Skeletal muscle cell (primary cell): ENCODE data around the gene KCTD17.

ENCODE experiments used
- DNase-seq: peaks from one replicate; pipeline ENCODE4 v3.0.0-alpha.2; 2010; ENCODE audit warnings: low read depth
- H3K4me3 ChIP-seq: 2 replicates; pipeline ENCODE4 v1.5.1; 2011; ENCODE audit warnings: low read depth, mild to moderate bottlenecking, control low read depth, low read length, moderate library complexity

Gene KCTD17

DNA sequence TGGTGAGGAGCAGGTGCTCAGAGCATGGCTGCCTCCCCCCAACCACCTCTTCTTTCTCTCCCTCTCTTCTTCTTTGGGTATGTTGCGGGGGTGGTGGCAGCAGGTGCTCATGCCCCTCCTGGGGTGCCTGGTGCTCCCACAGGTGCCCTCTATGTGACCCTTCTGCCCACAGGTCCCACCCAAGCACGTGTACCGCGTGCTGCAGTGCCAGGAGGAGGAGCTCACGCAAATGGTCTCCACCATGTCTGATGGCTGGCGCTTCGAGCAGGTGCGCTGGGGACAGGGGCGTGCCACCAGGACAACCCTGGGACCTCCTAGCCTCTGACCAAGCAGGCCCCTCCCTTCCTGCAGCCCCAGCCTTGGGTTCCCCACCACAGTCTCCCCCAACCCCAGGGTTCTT, 5.7 kb downstream of the KCTD17 start:
- DNase-seq, result no peak
- no peak overlapping the region for H3K4me3 ChIP-seq

DNA sequence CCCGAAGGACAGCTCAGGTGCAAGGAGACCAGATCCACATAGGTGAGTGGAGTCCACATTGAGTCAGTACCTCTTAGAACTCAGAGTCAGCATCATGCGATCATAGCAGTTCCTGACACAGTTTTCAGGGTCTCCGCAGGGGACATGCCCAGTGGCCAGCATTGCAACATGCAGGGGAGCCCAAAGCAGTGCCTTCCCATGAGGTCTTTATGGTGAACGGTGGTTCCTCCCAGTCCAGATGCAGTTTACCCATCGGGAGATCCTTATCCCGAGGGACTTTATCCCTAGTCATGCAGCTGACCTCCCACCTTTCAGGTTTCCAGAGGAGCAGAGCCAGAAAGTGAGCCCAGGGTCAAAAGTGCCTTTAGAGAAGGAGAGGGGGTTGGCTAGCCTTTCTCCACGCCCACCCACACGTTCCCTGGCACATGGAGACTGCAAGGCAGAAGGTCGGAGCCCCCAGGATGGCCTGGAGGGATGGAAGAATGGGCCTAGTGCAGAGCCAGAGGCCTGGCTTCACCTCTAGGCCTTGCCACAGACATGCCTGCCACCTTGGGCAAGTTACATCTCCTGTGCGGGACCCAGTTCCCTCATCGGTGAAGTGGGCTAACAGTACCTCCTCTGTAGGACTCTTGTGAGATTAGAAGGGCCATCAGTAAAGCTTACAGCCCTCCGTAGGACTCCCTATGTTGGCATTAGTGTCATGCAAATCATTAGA, 6.4 kb downstream of the KCTD17 start:
- no peak for DNase-seq
- no peak overlapping the region for H3K4me3 ChIP-seq

DNA sequence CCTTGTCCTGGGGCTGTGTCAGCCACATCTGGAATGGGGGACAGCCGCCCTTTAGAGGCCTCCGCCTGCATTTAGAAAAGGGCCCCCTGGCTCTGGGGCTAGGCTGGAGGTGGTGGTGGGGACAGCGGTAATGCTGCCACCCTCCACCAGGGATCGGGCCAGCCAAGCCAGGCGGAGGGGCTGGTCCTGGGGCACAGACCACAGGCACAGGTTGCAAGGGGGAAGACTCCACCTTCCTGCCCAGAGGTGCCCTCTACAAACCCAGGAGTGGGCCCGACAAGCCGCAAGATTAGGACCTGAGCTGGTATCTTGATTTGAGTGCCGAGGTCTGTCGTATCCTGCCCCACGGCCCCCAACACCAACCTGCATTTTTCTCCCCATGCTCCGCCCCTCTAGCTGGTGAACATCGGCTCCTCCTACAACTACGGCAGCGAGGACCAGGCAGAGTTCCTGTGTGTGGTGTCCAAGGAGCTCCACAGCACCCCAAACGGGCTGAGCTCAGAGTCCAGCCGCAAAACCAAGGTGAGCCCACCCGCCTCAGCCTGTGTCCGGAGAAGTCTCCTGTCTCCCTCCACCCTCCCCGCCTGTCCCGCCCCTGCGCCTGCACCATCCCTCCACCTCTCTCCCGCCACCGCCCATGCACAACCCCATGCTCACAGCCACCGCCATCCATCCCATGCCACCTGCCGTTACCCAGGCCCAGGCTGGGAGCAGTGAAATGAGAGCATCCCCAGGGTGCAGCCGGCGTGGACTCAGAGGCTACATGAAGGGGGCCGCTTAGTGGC, 7.6 kb downstream of the KCTD17 start:
- no peak for DNase-seq
- H3K4me3 ChIP-seq, result no peak overlapping the region

DNA sequence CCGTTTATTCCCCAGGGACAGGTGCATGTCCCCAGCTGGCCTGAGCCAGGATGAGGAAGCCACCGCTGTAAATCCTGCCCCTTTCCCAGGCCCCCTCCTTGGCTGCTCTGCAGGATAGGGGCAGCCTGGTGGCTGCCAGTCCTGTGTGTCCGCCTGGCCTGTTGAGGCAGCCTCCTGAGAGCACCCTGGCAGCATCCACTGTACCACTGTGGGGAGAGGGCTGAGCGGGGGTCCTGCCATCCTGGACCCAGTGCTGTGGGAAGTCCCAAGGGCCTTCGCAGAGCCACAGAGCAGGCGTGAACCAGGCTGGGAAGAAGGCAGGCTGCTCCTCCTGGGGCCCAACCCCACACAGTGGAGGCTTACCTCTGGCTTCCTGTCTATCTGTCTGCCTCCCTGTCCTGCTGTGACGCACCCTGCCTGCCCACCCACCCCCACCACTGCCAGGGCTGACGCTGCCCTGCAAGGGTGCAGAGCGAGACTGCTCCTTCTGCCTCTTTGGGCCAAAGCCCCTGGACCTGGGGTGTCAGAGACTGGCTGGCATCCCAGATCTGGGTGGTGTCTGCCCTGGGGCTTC, 8.4 kb downstream of the KCTD17 start:
- DNase-seq, result no peak
- no peak overlapping the region for H3K4me3 ChIP-seq

DNA sequence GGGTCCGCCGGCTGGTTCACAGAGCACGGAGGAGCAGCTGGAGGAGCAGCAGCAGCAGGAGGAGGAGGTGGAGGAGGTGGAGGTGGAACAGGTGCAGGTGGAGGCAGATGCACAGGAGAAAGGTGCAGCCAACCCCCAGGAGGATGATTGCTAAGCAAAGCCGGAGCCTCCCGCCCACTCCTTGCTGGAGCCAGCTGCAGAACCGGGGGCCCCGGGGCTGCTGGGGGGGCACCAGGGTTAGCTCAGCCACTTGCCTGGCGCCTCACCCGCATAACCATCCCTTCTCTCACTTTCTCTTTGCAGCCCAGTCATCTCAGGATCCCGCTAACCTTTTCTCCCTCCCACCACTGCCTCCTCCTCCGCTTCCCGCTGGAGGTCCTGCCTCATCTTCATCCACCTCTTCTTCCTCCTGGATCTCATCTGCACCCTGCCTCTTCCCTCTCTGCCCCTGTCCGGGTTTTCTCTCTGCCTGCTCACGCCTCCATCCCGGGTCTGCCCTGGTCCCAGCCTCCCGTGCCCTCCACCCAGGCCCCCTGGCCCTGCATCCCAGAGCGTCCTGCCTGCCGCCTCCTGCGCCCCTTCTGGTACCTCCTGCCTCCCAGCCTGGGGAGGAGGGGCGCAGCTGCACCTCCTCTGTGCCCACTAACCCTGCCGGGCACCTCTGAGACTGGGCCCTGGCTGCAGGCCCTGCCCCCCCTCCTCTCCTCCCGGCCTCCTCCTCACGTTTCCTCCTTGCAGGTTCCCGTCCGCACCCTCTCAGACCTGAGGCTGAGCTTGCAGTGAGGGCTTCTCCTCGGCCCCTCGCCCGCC, 9.5 kb downstream of the KCTD17 start:
- DNase-seq, result no peak
- H3K4me3 ChIP-seq, result no peak overlapping the region

DNA sequence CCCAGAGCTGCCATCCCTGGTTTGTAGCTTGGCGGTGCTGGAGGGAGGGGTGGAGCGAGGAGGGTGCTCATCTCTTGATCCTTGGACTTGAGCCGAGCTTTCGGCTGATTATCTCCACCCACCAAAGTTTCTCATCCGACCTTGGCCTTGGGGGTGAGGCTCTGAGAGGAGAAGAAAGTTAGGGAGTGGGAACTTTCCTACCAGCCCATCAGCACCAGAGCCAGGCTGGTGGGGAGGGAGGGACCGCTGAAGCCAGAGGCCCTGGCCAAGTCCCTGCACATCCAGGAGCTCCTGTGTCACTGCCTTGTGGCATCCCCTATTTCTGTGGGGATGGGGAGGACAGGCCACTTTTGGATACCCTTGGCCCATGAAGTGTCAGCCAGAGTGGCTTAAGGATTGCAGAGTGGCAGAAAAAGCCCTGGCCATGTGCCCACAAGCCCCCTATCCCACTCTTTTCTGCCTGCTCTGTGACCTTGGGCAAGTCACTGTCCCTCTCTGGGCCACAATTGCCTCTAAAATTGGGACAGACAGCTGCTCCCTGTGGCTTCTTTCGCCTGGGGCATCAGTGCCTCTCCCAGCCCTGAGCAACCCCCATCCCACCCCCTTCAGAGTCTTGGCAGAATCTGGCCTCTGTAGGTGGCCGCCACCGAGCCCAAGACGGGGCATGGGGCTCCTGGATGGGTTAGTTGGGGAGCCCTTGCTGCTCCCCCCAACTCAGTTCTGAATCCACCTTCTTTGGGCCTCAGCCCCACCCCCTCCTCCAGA, 10.3 kb downstream of the KCTD17 start:
- no peak overlapping the region for H3K4me3 ChIP-seq
- DNase-seq, result no peak

DNA sequence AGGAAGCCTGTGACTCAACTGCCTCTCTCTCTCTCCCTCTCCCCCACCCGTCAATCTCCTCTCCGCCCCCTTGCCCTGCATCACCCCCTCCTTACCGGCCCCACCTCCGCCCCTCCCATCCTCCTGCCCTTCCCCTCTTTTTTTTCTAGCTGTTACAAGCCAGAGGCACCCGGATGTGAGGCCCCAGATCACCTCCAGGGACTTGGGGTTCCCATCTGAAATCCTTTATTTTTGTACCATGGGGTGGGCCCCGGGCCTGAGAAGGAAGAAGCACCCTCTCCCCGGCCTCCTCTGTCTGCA, 10.8 kb downstream of the KCTD17 start:
- H3K4me3 ChIP-seq, result no peak overlapping the region
- DNase-seq, result no peak

DNA sequence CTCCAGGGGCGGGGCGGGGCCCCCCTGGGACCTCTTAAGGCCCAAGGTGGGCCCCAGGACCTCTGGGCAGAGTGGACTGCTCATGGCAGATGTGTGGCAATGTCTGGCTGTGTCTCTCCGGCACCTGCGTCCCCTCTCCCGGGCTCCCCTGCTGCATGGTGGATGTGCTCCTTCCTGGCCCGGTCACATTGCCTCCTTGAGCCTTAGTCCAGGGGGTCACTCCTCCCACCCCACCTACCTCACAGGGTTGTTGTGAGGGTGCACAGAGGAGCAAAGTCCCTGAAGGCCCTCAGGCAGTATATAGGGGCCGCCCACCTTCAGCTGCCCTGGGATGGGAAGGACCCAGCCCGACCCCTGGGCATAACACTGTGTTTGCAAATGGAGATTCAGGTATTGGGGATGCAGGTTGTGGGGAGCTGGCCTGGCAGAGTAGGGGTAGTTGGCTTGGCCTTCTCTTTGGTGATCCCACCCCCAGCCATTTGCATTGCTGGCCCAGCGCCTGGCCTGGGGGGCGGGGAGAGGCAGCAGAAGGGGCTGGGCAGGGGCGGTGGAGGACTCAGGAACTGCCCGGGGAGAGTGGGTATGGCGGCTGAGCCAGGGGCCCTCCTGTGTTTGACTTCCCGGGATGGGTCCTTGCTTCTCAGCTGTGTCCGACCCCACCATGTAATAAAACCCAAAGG, 11.3 kb downstream of the KCTD17 start:
- DNase-seq, result no peak
- no peak overlapping the region for H3K4me3 ChIP-seq

DNA sequence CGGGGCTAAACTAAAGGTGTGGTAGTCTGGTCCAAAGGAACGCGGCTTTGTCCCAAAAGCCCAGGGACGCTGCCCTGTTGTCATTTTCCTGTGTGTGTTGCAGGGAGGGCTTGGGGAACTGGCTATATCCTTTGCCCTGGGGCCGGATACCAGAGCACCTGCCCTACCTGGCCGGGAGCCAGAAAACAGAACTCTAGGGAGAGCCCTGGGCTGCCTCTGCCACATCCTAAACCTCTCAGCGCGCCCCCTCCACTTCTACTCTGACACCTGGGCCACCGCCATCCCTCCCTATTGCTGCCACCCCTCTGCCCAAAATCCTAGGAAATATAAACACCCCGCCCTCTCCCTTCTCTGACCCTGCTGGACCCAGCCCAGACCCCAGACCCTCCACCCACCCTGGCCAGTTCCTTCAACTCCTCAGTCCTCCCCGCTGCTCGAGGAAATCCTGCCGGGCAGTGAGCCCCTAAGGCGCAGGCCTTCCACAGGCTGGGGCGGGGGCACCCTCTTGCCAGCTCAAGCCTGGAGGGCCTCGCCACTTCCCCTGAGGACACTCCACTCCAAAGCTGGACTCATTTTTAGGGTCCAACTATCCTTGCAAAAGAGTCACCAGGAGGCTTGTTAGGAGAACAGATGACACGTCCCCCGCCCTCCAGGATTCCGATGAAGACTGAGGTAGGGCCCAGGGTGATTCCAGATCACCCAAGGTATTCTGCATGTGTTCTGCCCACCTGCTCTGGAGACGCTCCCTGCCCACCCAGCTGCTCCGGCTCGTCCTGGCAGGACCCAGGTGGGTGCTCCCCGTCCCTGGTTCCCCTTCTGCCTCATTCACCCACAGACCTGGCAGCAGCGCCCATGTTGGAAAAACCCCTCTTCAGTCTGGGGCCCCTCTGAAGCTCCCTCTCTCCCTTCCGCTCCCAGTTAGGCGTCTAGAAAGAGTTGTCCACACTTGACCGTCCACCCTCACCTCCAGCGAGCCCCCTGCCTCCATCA, 12.2 kb downstream of the KCTD17 start:
- no peak for DNase-seq
- H3K4me3 ChIP-seq, result no peak overlapping the region

DNA sequence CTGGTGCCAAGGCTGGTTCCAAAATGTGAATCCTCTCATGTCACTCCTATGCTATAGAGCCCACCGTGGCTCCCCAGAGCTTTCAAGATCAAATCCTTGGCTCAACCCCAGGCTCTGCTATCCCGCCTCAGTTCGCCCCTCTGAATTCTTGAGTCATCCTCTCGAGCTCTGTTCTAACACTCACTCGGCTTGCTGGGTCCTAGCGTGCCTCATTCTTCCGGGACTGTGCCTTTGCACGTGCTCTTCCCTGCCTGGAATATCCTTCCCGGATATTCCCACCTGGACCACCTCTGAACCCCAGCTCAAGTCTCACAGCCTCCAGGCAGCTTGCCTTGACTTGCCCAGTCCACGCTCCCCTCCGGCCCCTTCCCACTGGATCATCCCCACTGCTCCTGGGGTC, 13.0 kb downstream of the KCTD17 start:
- no peak for DNase-seq

DNA sequence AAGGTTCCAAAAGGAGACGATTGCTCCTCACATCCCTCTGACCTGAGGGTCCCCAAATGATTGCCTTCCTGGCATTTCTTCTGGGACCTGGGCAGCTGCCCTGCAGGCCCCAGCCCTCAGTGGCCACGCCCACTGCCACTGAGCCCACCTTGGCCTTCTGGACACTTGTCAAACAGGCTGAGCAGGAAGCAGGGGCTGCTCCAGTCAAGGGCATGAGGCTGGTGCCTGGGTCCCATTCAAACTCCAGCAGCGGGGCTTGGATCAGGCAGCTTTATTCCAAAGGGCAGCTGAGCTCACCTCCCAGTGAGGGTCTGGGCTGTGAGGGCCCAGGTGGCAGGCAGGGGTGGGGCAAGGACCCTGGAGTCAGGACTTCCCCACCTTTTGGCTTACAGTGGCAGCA, 13.6 kb downstream of the KCTD17 start:
- H3K4me3 ChIP-seq, result no peak overlapping the region
- DNase-seq, result no peak

More for the DNA sequence above, 13.0 kb downstream of the KCTD17 start:
- H3K4me3 ChIP-seq, result no peak overlapping the region

DNA sequence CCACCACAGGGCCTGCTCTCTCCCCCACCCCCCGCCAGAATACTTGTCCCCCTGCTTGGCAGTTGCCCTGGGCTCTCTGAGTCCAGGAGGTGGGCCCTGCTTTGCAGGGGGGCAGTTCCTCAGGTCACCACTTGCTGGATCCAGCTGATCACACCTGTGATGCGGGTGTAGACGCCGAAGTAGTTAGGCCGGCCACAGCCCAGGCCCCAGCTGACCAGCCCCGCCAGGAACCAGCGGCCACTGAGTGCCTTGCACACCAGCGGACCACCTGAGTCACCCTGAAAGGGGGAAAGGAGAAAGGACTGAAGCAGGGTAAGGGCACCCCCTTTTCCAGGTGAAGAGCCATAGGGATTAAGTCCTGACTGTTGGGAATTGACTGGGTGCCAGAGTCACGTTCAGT, 14.4 kb downstream of the KCTD17 start:
- DNase-seq, result no peak
- H3K4me3 ChIP-seq, result no peak overlapping the region

DNA sequence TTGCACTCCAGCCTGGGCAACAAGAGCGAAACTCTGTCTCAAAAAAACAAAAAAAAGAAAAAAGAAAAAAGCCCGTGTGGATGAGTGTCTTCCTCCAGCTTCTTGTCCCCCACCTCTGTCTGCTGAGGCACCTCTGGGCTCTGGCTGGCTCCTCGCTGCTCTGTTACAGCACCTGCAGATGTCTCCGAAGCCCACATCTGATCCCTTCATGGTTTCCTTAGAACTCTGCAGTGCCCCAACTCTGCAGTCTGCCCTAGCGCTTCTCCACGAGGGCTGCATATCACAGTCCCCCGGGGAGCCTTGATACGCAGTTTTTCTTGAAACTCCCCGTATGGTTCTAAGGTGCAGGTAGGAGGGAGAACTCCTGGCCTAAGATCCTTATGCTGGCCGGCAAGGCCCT, 15.9 kb downstream of the KCTD17 start:
- H3K4me3 ChIP-seq, result no peak overlapping the region
- DNase-seq, result no peak

DNA sequence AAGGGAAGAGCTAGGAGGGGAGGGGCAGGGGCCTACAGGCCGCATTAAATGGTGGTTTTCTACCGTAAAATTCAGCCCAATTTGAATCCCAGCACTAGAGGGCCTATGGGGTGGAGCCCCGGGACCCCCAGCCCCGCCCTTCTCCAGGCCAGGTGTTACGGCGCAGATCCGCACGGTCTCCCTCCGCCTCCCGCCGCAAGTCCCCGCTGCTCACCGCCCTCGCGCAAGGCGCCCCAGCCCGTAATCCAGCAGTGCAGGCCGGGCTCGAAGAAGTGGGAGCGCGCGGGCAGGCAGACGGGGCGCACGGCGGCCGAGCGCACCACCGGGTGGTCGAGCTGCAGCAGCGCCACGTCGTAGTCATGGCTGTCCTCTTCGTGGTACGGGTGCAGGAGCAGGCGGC, 17.3 kb downstream of the KCTD17 start:
- no peak overlapping the region for H3K4me3 ChIP-seq
- no peak for DNase-seq

DNA sequence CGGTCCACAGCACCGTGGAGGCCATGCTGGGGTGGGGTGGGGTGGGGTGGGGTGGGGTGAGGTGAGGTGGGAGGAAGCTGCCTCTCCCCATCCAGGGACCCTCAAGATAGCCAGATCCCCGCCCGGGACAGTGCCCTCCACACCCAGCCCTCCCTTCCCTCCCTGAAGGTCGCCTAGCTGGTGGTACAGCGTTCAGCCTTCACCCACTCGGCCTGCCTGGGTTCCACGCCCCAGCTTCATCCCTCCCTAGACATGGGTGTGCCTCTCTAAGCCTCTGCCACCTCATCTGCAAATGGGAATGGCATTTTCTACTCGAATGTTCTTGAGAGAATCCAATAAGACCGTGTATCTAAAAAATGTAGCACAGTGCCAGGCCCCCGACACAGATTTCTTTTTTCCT, 17.8 kb downstream of the KCTD17 start:
- no peak for DNase-seq
- no peak overlapping the region for H3K4me3 ChIP-seq

DNA sequence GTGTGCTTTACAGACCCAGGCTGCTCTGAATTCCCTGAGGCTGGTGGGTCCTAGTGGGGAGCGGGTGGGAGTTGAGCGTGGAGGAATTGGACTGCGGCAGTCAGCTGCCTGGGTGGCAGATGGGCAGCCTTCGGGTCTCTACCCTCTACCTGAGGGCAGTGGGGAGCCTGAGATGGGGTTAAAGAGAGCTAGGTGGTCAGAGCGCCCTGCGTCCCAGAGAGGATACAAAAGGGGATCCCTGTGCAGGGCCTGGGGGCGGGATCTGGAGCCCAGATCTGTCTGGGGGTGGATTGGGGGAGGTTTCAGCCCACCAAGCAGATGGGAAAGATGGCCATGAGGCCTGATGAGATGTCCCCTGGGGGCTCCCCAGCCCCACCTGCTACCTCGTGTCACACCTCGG, 18.2 kb downstream of the KCTD17 start:
- H3K4me3 ChIP-seq, result no peak overlapping the region
- no peak for DNase-seq

DNA sequence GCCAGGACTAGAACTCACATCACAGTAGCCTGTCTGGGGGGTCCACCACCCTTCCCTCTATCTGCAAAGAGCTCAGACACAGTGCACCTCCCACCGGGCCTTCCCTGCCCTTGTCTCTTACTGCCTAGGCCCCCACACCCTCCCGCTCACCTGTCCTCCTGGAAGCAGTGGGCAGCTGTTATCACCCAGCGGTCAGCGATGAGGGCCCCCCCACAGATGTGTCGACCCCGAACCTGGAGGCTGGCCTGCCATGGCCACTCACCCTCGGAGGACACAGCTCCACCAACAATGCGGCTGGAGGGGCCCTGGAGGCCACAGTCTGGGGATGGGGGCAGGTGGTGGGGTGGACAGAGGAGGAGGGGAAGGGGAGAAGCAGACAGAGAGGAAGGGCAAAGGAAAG, 18.8 kb downstream of the KCTD17 start:
- no peak overlapping the region for H3K4me3 ChIP-seq
- no peak for DNase-seq

DNA sequence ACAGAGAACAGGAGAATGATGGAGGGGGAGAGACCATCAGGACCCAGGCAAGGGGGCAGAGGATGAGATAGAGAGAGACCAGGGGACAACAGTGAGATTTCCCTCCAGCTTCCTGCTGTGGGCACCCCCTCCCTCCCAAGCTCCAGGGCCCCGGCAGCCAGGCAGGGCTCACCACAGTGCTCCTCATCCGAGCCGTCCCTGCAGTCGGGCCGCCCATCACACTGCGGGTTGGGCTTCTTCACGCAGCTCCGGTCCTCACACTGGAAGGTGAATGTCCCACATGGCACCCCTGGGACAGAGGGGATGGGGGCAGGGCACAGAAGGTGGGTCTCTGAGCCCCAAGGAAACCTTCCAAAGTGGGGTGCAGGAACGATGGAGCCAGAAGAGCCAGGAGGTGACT, 19.2 kb downstream of the KCTD17 start:
- no peak overlapping the region for H3K4me3 ChIP-seq
- no peak for DNase-seq
